Spleen (tissue), 11 donors: Measurements from ENCODE around the gene RELB. TPM values are rescaled to one million over a fixed set of nuclear protein-coding genes. Genes with fewer than 3 reads are reported as not detected.
A peak's percentile ranks its signal among the peaks of the same experiment; 100 is the strongest.

Source experiments
- DNase-seq: peaks from one replicate; pipeline ENCODE4 v3.0.0-alpha.2; 2020
- H3K27ac ChIP-seq, 8 donors: fragments of 200-600 bp; sonication (generic) in 7 of 8; 1 replicate in 4 of 8; 2 replicates in 4 of 8; pipeline versions ENCODE4 v1.5.0 to v1.8.0; 2016 to 2021; ENCODE audit warnings: inconsistent platforms in 4 of 8, mild to moderate bottlenecking in 4 of 8, moderate library complexity in 1 of 8
- H3K27me3 ChIP-seq, 7 donors: fragments of 200-600 bp; sonication (generic) in 6 of 7; replicated peaks in 1 of 7; 1 replicate in 4 of 7; 2 replicates in 3 of 7; pipeline versions ENCODE4 v1.5.0 to v1.8.0; 2016 to 2021; ENCODE audit warnings: inconsistent platforms in 3 of 7, mild to moderate bottlenecking in 1 of 7
- H3K36me3 ChIP-seq, 6 donors: fragments of 200-600 bp; sonication (generic) in 5 of 6; 1 replicate in 4 of 6; 2 replicates in 2 of 6; pipeline versions ENCODE4 v1.5.0 to v1.8.0; 2016 to 2021; ENCODE audit warnings: inconsistent platforms in 2 of 6
- H3K4me1 ChIP-seq, 6 donors: fragments of 200-600 bp; sonication (generic) in 5 of 6; 1 replicate in 3 of 6; 2 replicates in 3 of 6; pipeline versions ENCODE4 v1.5.0 to v1.8.0; 2016 to 2021; ENCODE audit warnings: inconsistent platforms in 3 of 6
- H3K4me3 ChIP-seq, 8 donors: fragments of 200-600 bp; sonication (generic) in 7 of 8; 1 replicate in 4 of 8; 2 replicates in 4 of 8; pipeline versions ENCODE4 v1.5.0 to v1.8.0; 2016 to 2021; ENCODE audit warnings: inconsistent platforms in 4 of 8, mild to moderate bottlenecking in 4 of 8, moderate library complexity in 2 of 8
- H3K9me3 ChIP-seq, 8 donors: fragments of 200-600 bp; sonication (generic) in 7 of 8; 1 replicate in 4 of 8; 2 replicates in 4 of 8; pipeline versions ENCODE4 v1.5.0 to v1.8.0; 2016 to 2021; ENCODE audit warnings: inconsistent platforms in 4 of 8
- POLR2A ChIP-seq, 3 donors: fragments of 450-650 bp; IDR thresholded peaks; one replicate each; pipeline ENCODE4 v1.5.1; 2017; ENCODE audit warnings: antibody characterized with exemption in 3 of 3, mild to moderate bottlenecking in 1 of 3
- POLR2AphosphoS5 ChIP-seq, 3 donors: sonication (generic); formaldehyde crosslinking; IDR thresholded peaks; one replicate each; pipeline ENCODE4 v1.5.1; 2017; ENCODE audit warnings: antibody characterized with exemption in 3 of 3
- WGBS, 5 donors: extraction: QIAGEN DNeasy Blood & Tissue Kit in 3 of 5; methylation state at CpG; one replicate each; pipeline versions ENCODE4 v1.1.5 to v1.1.7; 2013 to 2018; 5-methylcytosine and 5-hydroxymethylcytosine counted together
- intact Hi-C: fragments of 100-400 bp; cut with DNase I; formaldehyde crosslinking; loops from one replicate; pipeline ENCODE4 v1.15.0; 2023; ENCODE audit warnings: low total_unique reads
- polyA plus RNA-seq, 3 donors: library from polyadenylated mRNA; stranded (reverse); fragments of 200-250 nt; gene quantifications; one replicate each; pipeline ENCODE4 v1.2.1, GENCODE V29; 2013
- total RNA-seq, 7 donors: library from RNA; depleted of rRNA in 3 of 7; stranded (reverse); fragments of >200 nt in 3 of 7; fragmentation: NEBNext Ultra II Directional in 4 of 7; extraction: Animal tissue kit (Norgen Biotek cat#: 25700) in 4 of 7; gene quantifications; one replicate each; pipeline versions ENCODE4 v1.1.0 to v1.2.1, GENCODE V29; 2016 to 2021
- TF ChIP-seq, protein P1 (sequence below), 11 experiments: fragments of 200-600 bp in 7 of 11; fragments of 450-650 bp in 4 of 11; sonication (generic) in 4 of 11; IDR thresholded peaks in 8 of 11; conservative IDR thresholded peaks in 3 of 11; 1 replicate in 7 of 11; 2 replicates in 4 of 11; pipeline versions ENCODE4 v1.4.0 to v1.8.0; 2016 to 2021; ENCODE audit warnings: antibody characterized with exemption in 11 of 11, inconsistent platforms in 4 of 11, mild to moderate bottlenecking in 1 of 11
- donor health status: healthy with polysubstance abuse.
- donor health status: DM: no; HTN: no; CAD: no; lungs with moderate emphysema.
- donor health status: DM: no; HTN: no; CAD: no.
- donor health status: Bipolar disorder and iron deficiency.
- donor health status: healthy.
- donor health status: DM: no; HTN: no; CAD: no.
- donor health status: DM: yes; HTN: yes; CAD: no.

The RELB gene
- total and polyA plus RNA-seq, 10 donors = 16.6 to 67.4 (median 34.7) TPM

- DNase-seq = no peak
- Histone ChIP-seq H3K4me1 (peaks cover 16 to 95% (median 79%) of the 10 kb centered on the region in 6 donors), H3K4me3 (no peak overlapping the region), H3K27me3 (no peaks in the 10 kb centered on the region), H3K9me3 (no peaks in the 10 kb centered on the region), H3K27ac (peak overlapping the region in 5 of 8 donors; percentile 9 to 86 (median 80)), H3K36me3 (peaks cover 3 to 90% (median 47%) of the 10 kb centered on the region in 6 donors)
- intact Hi-C loops = loop anchor here (10.0 kb wide), 1 partner anchor 154 kb away; the partner anchor contains the start of gene TOMM40
- TF ChIP-seq, protein P1, sequence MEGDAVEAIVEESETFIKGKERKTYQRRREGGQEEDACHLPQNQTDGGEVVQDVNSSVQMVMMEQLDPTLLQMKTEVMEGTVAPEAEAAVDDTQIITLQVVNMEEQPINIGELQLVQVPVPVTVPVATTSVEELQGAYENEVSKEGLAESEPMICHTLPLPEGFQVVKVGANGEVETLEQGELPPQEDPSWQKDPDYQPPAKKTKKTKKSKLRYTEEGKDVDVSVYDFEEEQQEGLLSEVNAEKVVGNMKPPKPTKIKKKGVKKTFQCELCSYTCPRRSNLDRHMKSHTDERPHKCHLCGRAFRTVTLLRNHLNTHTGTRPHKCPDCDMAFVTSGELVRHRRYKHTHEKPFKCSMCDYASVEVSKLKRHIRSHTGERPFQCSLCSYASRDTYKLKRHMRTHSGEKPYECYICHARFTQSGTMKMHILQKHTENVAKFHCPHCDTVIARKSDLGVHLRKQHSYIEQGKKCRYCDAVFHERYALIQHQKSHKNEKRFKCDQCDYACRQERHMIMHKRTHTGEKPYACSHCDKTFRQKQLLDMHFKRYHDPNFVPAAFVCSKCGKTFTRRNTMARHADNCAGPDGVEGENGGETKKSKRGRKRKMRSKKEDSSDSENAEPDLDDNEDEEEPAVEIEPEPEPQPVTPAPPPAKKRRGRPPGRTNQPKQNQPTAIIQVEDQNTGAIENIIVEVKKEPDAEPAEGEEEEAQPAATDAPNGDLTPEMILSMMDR (IDR thresholded peaks at IDR 0.05 in 8 of 11, conservative IDR thresholded peaks at IDR 0.05 in 3 of 11) = no peak
- TF ChIP-seq POLR2AphosphoS5 (IDR thresholded peaks at IDR 0.05) (peak in 1 of 3 donors; percentile 50), POLR2A (IDR thresholded peaks at IDR 0.05) (no peak)
- WGBS, 5 donors = 73 to 96% (median 92%) methylated on average over 3 to 8 of the region's 8 CpGs
Observed at GRCh38 chr19:45049073-45049736, 47.9 kb downstream of the RELB start.

DNA sequence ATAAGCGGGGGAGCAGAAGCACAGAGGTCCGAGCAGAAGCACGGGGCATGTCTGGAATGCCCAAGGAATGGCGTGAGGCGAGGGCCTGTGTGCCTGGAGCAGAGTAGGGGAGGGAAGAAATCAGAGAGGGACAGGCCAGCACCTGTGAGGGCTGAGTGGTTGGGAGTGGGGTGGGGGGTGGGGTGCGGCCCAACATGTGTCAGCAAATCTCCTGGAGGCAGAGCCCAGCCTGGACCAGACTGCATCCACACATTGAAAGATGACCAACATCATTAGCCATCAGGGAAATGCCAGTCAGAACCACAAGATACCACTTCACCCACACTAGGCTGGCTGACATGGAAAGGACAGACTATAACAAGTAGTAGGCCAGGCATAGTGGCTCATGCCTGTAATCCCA is 48.8 kb downstream of the RELB start:
- intact Hi-C loops = no loop called here
- TF ChIP-seq POLR2A (IDR thresholded peaks at IDR 0.05) (no peak), POLR2AphosphoS5 (IDR thresholded peaks at IDR 0.05) (no peak)
- TF ChIP-seq, protein P1 (IDR thresholded peaks at IDR 0.05 in 8 of 11, conservative IDR thresholded peaks at IDR 0.05 in 3 of 11) = no peak
- WGBS, 5 donors = 91 to 96% (median 94%) methylated on average over 5 to 6 of the region's 6 CpGs
- no peak overlapping the region for H3K4me3 ChIP-seq
- no peaks in the 10 kb centered on the region for H3K27me3 ChIP-seq
- peak overlapping the region in 4 of 8 donors; percentile 2 to 86 (median 57) for H3K27ac ChIP-seq
- peaks cover 3 to 90% (median 47%) of the 10 kb centered on the region in 6 donors for H3K36me3 ChIP-seq
- H3K9me3 ChIP-seq = no peaks in the 10 kb centered on the region
- DNase-seq = no peak
- H3K4me1 ChIP-seq = peaks cover 13 to 87% (median 73%) of the 10 kb centered on the region in 6 donors

DNA sequence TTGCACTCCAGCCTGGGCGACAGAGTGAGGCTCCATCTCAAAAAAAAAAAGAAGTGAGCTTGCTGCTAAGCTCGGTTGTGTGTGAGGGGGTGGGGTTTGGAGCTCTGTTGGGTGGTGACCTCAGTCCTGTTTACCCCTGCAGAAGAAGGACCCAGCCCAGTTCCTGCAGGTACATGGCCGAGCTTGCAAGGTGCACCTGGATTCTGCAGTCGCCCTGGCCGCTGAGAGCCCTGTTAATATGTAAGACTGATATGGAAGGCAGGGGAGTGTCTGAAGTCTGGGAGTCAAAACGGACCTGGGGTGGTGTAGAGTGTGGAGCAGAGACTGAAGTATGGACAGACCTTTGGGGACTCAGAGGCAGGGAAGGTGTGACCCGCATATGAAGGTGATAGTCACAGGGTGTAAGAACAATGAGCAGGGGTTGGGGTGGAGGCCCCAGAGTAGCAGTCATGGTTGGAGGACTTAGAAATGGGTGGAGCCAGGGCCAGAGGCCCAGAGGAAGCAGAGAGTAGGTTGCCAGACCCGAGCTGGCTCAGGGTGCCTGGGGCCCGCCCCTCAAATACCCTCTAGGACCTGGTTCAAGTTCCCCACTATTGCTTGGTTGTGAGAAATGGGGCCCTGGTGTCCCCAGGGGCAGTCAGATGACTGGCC is 50.8 kb downstream of the RELB start:
- peak; percentile 84 for DNase-seq
- H3K36me3 ChIP-seq = peaks cover 3 to 90% (median 53%) of the 10 kb centered on the region in 6 donors
- intact Hi-C loops = no loop called here
- peak overlapping the region in 6 of 8 donors; percentile 23 to 86 (median 66) for H3K27ac ChIP-seq
- TF ChIP-seq POLR2A (IDR thresholded peaks at IDR 0.05) = no peak
- TF ChIP-seq POLR2AphosphoS5 (IDR thresholded peaks at IDR 0.05) = peak in 2 of 3 donors; percentile 38 to 49
- TF ChIP-seq, protein P1 (IDR thresholded peaks at IDR 0.05 in 8 of 11, conservative IDR thresholded peaks at IDR 0.05 in 3 of 11) = no peak
- H3K27me3 ChIP-seq = no peaks in the 10 kb centered on the region
- WGBS, 5 donors = 59 to 70% (median 65%) methylated on average over 9 of the region's 9 CpGs
- no peaks in the 10 kb centered on the region for H3K9me3 ChIP-seq
- H3K4me1 ChIP-seq = peaks cover 4 to 77% (median 53%) of the 10 kb centered on the region in 6 donors
- H3K4me3 ChIP-seq = peak overlapping the region in 1 of 8 donors; percentile 37

- peaks cover 0 to 47% (median 17%) of the 10 kb centered on the region in 6 donors for H3K4me1 ChIP-seq
- H3K27me3 ChIP-seq = no peaks in the 10 kb centered on the region
- intact Hi-C loops = loop anchor here (5.0 kb wide), 1 partner anchor 40 kb away; no protein-coding TSS in a partner anchor
- H3K36me3 ChIP-seq = peaks cover 7 to 100% (median 100%) of the 10 kb centered on the region in 6 donors
- no peak overlapping the region for H3K4me3 ChIP-seq
- H3K27ac ChIP-seq = peak overlapping the region in 2 of 8 donors; percentile 14 to 38
- no peak for DNase-seq
- WGBS, 5 donors = 72 to 88% (median 82%) methylated on average over 6 to 8 of the region's 8 CpGs
- H3K9me3 ChIP-seq = no peaks in the 10 kb centered on the region
- TF ChIP-seq, protein P1 (IDR thresholded peaks at IDR 0.05 in 8 of 11, conservative IDR thresholded peaks at IDR 0.05 in 3 of 11) = no peak
- peak in 1 of 3 donors; percentile 41 for TF ChIP-seq POLR2AphosphoS5 (IDR thresholded peaks at IDR 0.05)
Observed at GRCh38 chr19:45056831-45057230, 55.6 kb downstream of the RELB start.
